Neuron (in vitro differentiated cells): ENCODE data around the gene OR10A5.
"Not testable (repeated sequence)": the region's sequence is repeated elsewhere in the genome, so short reads cannot be mapped to it uniquely, and the experiment has no call there.

ENCODE experiments used
- H2AFZ ChIP-seq: one replicate; pipeline ENCODE4 v1.6.1; 2013; ENCODE audit warnings: low read depth, mild to moderate bottlenecking, inconsistent platforms, low read length, moderate library complexity
- H3K27me3 ChIP-seq: one replicate; pipeline ENCODE4 v1.6.1; 2013; ENCODE audit warnings: low read length; ENCODE audit not compliant: insufficient read depth
- H3K36me3 ChIP-seq: one replicate; pipeline ENCODE4 v1.6.1; 2013; ENCODE audit warnings: low read length; ENCODE audit not compliant: insufficient read depth
- H3K4me1 ChIP-seq: one replicate; pipeline ENCODE4 v1.6.1; 2013; ENCODE audit warnings: low read length; ENCODE audit not compliant: insufficient read depth
- H3K4me3 ChIP-seq: 2 replicates; pipeline ENCODE4 v1.5.1; 2013; ENCODE audit warnings: mild to moderate bottlenecking, low read length, moderate library complexity
- H3K9me3 ChIP-seq: one replicate; pipeline ENCODE4 v1.6.1; 2013; ENCODE audit warnings: low read length

OR10A5 gene

GRCh38 chr11:6845383-6845782 is at the start of gene OR10A5:
TSS of gene OR10A5 (plus strand) at chr11:6845683. CDS start at chr11:6845683, 0 bp downstream.
- Histone ChIP-seq H3K27me3 (no peaks in the 10 kb centered on the region), H2AFZ (no peak within 1 kb of the TSS), H3K4me3 (no peak within 1 kb of the TSS), H3K9me3 (peaks cover 2% of the 10 kb centered on the region), H3K36me3 (no peaks in the 10 kb centered on the region), H3K4me1 (no peaks in the 10 kb centered on the region)

GRCh38 chr11:6799402-6799801 is 46.1 kb upstream of the OR10A5 start, which contains the start of gene OR6A2:
TSS of gene OR6A2 (minus strand) at chr11:6799689. CDS start at chr11:6795708, 3,981 bp downstream.
- H3K4me1 ChIP-seq, result no peaks in the 10 kb centered on the region
- H3K4me3 ChIP-seq, result no peak within 1 kb of the TSS
- no peaks in the 10 kb centered on the region for H3K36me3 ChIP-seq
- H2AFZ ChIP-seq, result no peak within 1 kb of the TSS
- no peaks in the 10 kb centered on the region for H3K27me3 ChIP-seq
- no peaks in the 10 kb centered on the region for H3K9me3 ChIP-seq

GRCh38 chr11:6801075-6801474 is 44.4 kb upstream of the OR10A5 start:
- H3K9me3 ChIP-seq, H3K36me3 ChIP-seq, H3K27me3 ChIP-seq, H3K4me1 ChIP-seq, H3K4me3 ChIP-seq, H2AFZ ChIP-seq: not testable (repeated sequence)

GRCh38 chr11:6812390-6813005 is 33.0 kb upstream of the OR10A5 start:
- Histone ChIP-seq H3K36me3 (no peaks in the 10 kb centered on the region), H3K4me1 (no peaks in the 10 kb centered on the region), H3K27me3 (no peaks in the 10 kb centered on the region), H3K4me3 (no peak overlapping the region), H2AFZ (no peak overlapping the region), H3K9me3 (no peaks in the 10 kb centered on the region)

GRCh38 chr11:6813656-6814055 is 31.8 kb upstream of the OR10A5 start:
- no peaks in the 10 kb centered on the region for H3K4me1 ChIP-seq
- H2AFZ ChIP-seq, result no peak overlapping the region
- H3K4me3 ChIP-seq, result no peak overlapping the region
- no peaks in the 10 kb centered on the region for H3K9me3 ChIP-seq
- no peaks in the 10 kb centered on the region for H3K36me3 ChIP-seq
- no peaks in the 10 kb centered on the region for H3K27me3 ChIP-seq

- Histone ChIP-seq H3K4me1 (no peaks in the 10 kb centered on the region), H3K36me3 (no peaks in the 10 kb centered on the region), H3K27me3 (no peaks in the 10 kb centered on the region), H3K9me3 (no peaks in the 10 kb centered on the region), H3K4me3 (no peak overlapping the region), H2AFZ (no peak overlapping the region)
These were observed 27.8 kb upstream of the OR10A5 start for GRCh38 chr11:6817694-6818093.

GRCh38 chr11:6818967-6819366 is 26.5 kb upstream of the OR10A5 start:
- Histone ChIP-seq H3K9me3 (no peaks in the 10 kb centered on the region), H2AFZ (no peak overlapping the region), H3K4me3 (no peak overlapping the region), H3K27me3 (no peaks in the 10 kb centered on the region), H3K36me3 (no peaks in the 10 kb centered on the region), H3K4me1 (no peaks in the 10 kb centered on the region)

- H2AFZ ChIP-seq, result no peak overlapping the region
- H3K4me1 ChIP-seq, result no peaks in the 10 kb centered on the region
- no peaks in the 10 kb centered on the region for H3K27me3 ChIP-seq
These were observed 21.2 kb upstream of the OR10A5 start for GRCh38 chr11:6824136-6824823.

GRCh38 chr11:6825231-6825744 is 20.2 kb upstream of the OR10A5 start:
- no peaks in the 10 kb centered on the region for H3K27me3 ChIP-seq
- no peaks in the 10 kb centered on the region for H3K9me3 ChIP-seq
- H3K4me1 ChIP-seq, result no peaks in the 10 kb centered on the region
- H2AFZ ChIP-seq, result no peak overlapping the region
- H3K36me3 ChIP-seq, result no peaks in the 10 kb centered on the region
- no peak overlapping the region for H3K4me3 ChIP-seq

More at GRCh38 chr11:6824136-6824823, 21.2 kb upstream of the OR10A5 start:
- no peaks in the 10 kb centered on the region for H3K9me3 ChIP-seq
- no peak overlapping the region for H3K4me3 ChIP-seq
- no peaks in the 10 kb centered on the region for H3K36me3 ChIP-seq

GRCh38 chr11:6828103-6828502 is 17.4 kb upstream of the OR10A5 start:
- Histone ChIP-seq H3K9me3 (no peaks in the 10 kb centered on the region), H3K27me3 (no peaks in the 10 kb centered on the region), H3K4me1 (no peaks in the 10 kb centered on the region), H3K36me3 (no peaks in the 10 kb centered on the region), H3K4me3 (no peak overlapping the region), H2AFZ (no peak overlapping the region)

- Histone ChIP-seq H2AFZ (no peak overlapping the region), H3K4me3 (no peak overlapping the region)
These were observed 12.1 kb upstream of the OR10A5 start for GRCh38 chr11:6833356-6833755.

GRCh38 chr11:6834021-6834420 is 11.5 kb upstream of the OR10A5 start:
- no peaks in the 10 kb centered on the region for H3K36me3 ChIP-seq
- H3K27me3 ChIP-seq, result no peaks in the 10 kb centered on the region
- peaks cover 5% of the 10 kb centered on the region for H3K4me1 ChIP-seq
- H3K4me3 ChIP-seq, result no peak overlapping the region
- no peaks in the 10 kb centered on the region for H3K9me3 ChIP-seq
- H2AFZ ChIP-seq, result no peak overlapping the region

More at GRCh38 chr11:6833356-6833755, 12.1 kb upstream of the OR10A5 start:
- Histone ChIP-seq H3K9me3 (no peaks in the 10 kb centered on the region), H3K4me1 (peaks cover 5% of the 10 kb centered on the region), H3K27me3 (no peaks in the 10 kb centered on the region), H3K36me3 (no peaks in the 10 kb centered on the region)

GRCh38 chr11:6841694-6842093 is 3.8 kb upstream of the OR10A5 start:
- no peaks in the 10 kb centered on the region for H3K36me3 ChIP-seq
- H3K9me3 ChIP-seq, result no peaks in the 10 kb centered on the region
- no peaks in the 10 kb centered on the region for H3K27me3 ChIP-seq
- H3K4me1 ChIP-seq, result no peaks in the 10 kb centered on the region
- H2AFZ ChIP-seq, result no peak overlapping the region
- H3K4me3 ChIP-seq, result no peak overlapping the region
